ENCODE data around the gene APCDD1L.
"Not testable (repeated sequence)": the region's sequence is repeated elsewhere in the genome, so short reads cannot be mapped to it uniquely, and the experiment has no call there.

The APCDD1L gene

DNA sequence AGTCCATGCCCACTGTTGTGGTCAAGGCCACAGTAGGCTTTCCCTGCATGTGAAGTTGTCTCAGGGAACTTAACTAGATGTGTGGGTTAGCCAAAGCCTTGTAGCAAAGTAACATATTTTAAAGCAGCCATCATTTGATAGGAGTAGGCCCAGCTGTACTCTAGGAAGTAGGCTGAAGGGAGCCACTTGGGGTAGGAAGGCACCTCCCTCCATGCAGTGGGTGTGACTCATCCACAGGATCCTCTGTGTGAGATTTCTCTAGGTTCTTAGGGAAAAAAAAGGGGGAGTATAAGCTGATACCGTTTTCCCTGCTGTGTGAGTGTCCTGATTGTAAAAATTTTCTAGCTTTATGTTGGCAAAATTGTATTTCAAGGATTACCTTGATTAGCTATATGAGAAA is 81.4 kb downstream of the APCDD1L start:
- no peak for DNase-seq
- Histone ChIP-seq H3K9me3 (no peaks in the 10 kb centered on the region), H3K27me3 (no peaks in the 10 kb centered on the region), H3K4me1 (no peaks in the 10 kb centered on the region), H3K4me3 (ENCODE audit: low read depth, low read length) (no peak overlapping the region), H3K36me3 (peaks cover 27% of the 10 kb centered on the region)
- TF ChIP-seq CTCF (IDR thresholded peaks at IDR 0.05; ENCODE audit: low read depth, low read length), result no peak

GRCh38 chr20:58433029-58433647 is 82.1 kb downstream of the APCDD1L start:
- Histone ChIP-seq H3K4me3 (ENCODE audit: low read depth, low read length) (no peak overlapping the region), H3K27me3 (no peaks in the 10 kb centered on the region), H3K9me3 (no peaks in the 10 kb centered on the region), H3K36me3 (peaks cover 23% of the 10 kb centered on the region), H3K4me1 (no peaks in the 10 kb centered on the region)
- no peak for TF ChIP-seq CTCF (IDR thresholded peaks at IDR 0.05; ENCODE audit: low read depth, low read length)
- DNase-seq, result no peak

DNA sequence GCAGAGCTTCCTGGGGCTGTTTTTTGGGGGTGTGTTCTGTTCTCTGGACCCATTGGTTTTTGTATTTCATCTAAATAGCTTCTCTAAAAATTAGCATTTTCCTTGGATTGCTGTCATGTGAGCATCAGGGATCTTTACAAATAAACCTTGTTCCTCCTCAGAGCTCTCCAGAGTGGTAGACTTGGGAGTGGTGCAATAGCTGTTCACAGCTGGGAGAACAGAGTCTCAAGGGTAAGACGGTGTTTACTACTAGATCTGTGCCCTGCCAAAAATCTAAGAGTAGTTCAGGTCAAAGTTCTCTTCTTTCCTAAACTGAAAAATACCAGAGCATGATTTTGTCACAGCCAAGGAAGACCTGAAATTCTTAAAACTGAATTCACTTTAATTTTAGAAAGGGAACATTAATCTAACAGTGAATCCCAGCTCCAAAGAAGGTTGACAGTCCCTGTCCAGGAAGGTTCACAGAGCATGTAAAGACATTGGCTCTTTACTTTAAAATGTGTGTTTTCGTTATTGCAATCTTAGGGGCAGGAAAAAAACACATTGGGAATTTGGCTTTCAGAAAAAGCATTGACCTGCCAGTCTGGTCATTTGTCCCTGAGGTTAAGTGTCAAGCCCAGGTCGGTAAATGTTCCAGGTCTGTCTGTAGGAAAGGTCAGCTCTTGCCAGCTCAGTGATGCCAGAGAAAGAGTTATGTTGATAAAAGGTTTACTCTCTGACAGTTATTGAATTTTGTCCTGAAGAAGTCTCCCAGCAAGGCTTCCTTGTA is 82.8 kb downstream of the APCDD1L start:
- Histone ChIP-seq H3K9me3 (no peaks in the 10 kb centered on the region), H3K4me1 (no peaks in the 10 kb centered on the region), H3K27me3 (no peaks in the 10 kb centered on the region), H3K4me3 (ENCODE audit: low read depth, low read length) (no peak overlapping the region), H3K36me3 (peaks cover 16% of the 10 kb centered on the region)
- no peak for DNase-seq
- no peak for TF ChIP-seq CTCF (IDR thresholded peaks at IDR 0.05; ENCODE audit: low read depth, low read length)

DNA sequence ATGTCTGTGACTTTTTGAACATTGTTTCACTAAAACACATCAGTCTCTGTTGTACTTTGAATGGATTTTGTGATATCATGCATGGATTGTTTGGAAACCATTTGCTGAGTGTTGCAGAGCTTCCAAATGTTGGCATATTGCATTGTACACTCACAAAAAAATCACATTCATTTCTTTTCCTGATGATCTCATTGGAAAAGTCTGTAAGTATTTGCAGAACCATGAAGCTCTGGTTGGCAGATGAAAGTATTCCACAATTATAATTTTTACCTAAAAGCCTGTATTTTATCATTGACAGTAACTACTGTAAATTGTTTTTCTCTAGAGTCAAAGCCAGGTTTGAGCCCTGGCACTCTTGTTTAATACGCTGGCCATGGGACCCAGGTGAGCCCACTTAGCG is 84.1 kb downstream of the APCDD1L start:
- H3K27me3 ChIP-seq, result no peaks in the 10 kb centered on the region
- no peaks in the 10 kb centered on the region for H3K4me1 ChIP-seq
- no peak overlapping the region for H3K4me3 ChIP-seq (ENCODE audit: low read depth, low read length)
- H3K9me3 ChIP-seq, result no peaks in the 10 kb centered on the region
- DNase-seq, result no peak
- TF ChIP-seq CTCF (IDR thresholded peaks at IDR 0.05; ENCODE audit: low read depth, low read length), result no peak
- H3K36me3 ChIP-seq, result peaks cover 12% of the 10 kb centered on the region

- H3K9me3 ChIP-seq, result no peaks in the 10 kb centered on the region
- no peaks in the 10 kb centered on the region for H3K27me3 ChIP-seq
- no peak overlapping the region for H3K4me3 ChIP-seq (ENCODE audit: low read depth, low read length)
- DNase-seq, result no peak
- H3K4me1 ChIP-seq, result no peaks in the 10 kb centered on the region
- peaks cover 7% of the 10 kb centered on the region for H3K36me3 ChIP-seq
- TF ChIP-seq CTCF (IDR thresholded peaks at IDR 0.05; ENCODE audit: low read depth, low read length), result no peak
These were observed 85.9 kb downstream of the APCDD1L start for GRCh38 chr20:58429303-58429702.

DNA sequence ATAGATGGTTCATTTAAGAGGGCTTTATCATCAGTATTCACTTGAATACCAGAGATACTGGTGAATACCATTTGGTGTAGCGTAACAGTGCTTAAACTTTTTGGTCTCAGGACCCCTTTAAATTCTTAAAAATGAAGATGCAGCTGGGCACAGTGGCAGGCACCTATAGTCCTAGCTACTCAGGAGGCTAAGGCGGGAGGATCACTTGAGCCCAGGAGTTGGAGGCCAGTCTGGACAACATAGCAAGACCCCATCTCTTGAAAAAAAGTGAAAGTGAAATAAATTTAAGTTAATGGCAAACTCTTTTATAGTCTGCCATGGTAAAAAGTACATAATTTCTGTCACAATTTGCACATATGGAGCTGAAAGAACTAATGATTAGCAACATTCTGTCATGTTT is 86.8 kb downstream of the APCDD1L start:
- Histone ChIP-seq H3K9me3 (no peaks in the 10 kb centered on the region), H3K27me3 (no peaks in the 10 kb centered on the region), H3K4me3 (ENCODE audit: low read depth, low read length) (no peak overlapping the region), H3K36me3 (peaks cover 12% of the 10 kb centered on the region), H3K4me1 (no peaks in the 10 kb centered on the region)
- TF ChIP-seq CTCF (IDR thresholded peaks at IDR 0.05; ENCODE audit: low read depth, low read length), result no peak
- no peak for DNase-seq

DNA sequence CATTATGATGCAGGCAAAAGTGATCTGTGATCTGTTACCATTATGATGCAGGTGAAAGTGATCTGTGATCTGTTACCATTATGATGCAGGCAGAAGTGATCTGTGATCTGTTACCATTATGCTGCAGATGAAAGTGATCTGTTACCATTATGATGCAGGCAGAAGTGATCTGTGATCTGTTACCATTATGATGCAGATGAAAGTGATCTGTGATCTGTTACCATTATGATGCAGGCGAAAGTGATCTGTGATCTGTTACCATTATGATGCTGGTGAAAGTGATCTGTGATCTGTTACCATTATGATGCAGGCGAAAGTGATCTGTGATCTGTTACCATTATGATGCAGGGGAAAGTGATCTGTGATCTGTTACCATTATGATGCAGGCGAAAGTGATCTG is 87.6 kb downstream of the APCDD1L start:
- DNase-seq; H3K4me1 ChIP-seq; H3K27me3 ChIP-seq; H3K9me3 ChIP-seq; H3K4me3 ChIP-seq (ENCODE audit: low read depth, low read length): not testable (repeated sequence)
- peaks cover 12% of the 10 kb centered on the region for H3K36me3 ChIP-seq
